ENCODE measurements around the gene CD37.

- TF ChIP-seq CTCF (IDR thresholded peaks at IDR 0.05) = no peak
- no peak for TF ChIP-seq POLR2A (IDR thresholded peaks at IDR 0.05)
Measured at GRCh38 chr19:49382639-49383038, 47.4 kb downstream of the CD37 start.
